MM.1S (cell line): ENCODE results near the gene COMMD3.

ENCODE experiments used
- EZH2 ChIP-seq: fragments of 300-600 bp; sonication (generic); optimal IDR thresholded peaks from 2 replicates; pipeline ENCODE3; 2017; ENCODE audit warnings: low read depth, mild to moderate bottlenecking, antibody characterized with exemption, low read length, mixed read lengths
- TF ChIP-seq, protein P1 (sequence below): fragments of 300-600 bp; sonication (generic); IDR thresholded peaks from 2 replicates; pipeline ENCODE4 v1.5.1; 2016; ENCODE audit warnings: antibody characterized with exemption, low read length, mixed read lengths

DNA sequence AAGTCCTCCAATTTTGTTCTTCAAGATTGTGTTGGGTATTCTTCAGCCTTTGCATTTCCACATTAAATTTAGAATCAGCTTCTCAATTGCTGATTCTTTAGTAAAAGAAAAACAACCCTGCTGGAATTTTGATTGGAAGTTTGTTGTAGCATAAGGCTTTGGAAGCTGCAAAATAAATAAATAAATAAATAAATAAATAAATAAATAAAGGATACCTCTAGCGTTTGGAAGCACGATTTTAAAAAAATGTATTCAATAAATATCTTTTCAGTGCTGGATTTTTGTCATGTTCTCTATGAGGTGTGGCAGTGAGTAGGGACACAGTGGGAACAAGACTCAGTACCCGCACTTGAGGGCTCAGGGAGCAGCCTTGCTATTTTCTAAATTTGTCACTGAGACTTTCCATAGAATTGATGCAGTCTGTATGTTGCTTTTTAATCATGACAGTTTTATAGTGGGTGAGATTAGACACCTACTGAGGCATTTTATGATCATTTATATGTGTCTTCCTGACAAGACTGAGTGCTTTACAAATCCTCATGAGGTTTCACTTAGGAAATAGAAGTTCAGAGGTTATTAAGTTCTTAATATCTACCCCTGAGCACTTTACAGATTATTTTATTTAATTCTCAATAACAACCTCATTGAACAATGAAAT lies 22.3 kb upstream of the COMMD3 start:
- TF ChIP-seq, protein P1, sequence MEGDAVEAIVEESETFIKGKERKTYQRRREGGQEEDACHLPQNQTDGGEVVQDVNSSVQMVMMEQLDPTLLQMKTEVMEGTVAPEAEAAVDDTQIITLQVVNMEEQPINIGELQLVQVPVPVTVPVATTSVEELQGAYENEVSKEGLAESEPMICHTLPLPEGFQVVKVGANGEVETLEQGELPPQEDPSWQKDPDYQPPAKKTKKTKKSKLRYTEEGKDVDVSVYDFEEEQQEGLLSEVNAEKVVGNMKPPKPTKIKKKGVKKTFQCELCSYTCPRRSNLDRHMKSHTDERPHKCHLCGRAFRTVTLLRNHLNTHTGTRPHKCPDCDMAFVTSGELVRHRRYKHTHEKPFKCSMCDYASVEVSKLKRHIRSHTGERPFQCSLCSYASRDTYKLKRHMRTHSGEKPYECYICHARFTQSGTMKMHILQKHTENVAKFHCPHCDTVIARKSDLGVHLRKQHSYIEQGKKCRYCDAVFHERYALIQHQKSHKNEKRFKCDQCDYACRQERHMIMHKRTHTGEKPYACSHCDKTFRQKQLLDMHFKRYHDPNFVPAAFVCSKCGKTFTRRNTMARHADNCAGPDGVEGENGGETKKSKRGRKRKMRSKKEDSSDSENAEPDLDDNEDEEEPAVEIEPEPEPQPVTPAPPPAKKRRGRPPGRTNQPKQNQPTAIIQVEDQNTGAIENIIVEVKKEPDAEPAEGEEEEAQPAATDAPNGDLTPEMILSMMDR, result no peak
- TF ChIP-seq EZH2, result no peak
